Measurements from ENCODE around the gene TMEM14A.
"Not testable (repeated sequence)": the region's sequence is repeated elsewhere in the genome, so short reads cannot be mapped to it uniquely, and the experiment has no call there.

TMEM14A gene

DNA sequence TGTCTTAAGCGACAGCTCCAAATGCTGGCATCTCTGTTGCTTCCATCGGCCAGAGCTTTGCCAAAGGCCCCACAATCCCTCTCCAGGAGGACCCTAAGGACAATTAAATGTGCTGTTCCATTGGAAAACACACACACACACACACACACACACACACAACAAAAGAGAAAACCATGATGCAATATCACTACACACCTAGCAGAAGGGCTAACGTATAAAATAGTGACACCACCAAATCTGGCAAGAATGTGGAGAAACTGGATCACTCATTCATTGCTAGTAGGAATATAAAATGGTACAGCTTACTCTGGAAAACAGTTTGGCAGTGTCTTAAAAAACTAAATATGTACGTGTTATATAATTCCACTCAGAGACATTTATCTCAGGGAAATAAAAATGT, 13.0 kb upstream of the TMEM14A start:
- DNase-seq (ENCODE audit: low spot score), result no peak

DNA sequence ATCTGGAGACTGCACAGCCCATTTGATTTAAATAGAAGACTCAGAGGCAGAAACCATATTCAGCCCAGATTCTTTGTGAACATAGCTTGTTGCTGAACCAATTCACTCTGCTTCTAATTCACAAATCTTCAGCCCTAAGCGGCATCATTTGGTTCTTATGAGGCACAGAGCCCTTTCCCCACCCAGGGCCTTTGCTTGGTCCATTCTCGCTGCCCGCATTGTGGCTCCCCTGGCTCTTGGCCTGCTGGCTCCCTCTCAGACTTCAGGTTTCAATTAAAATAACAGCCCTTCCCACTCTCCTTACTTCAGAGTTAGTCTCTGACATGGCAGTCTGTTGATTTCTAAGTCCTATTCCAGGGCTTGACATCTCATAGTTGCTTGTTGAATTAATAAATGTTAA, 9.4 kb upstream of the TMEM14A start:
- no peak for DNase-seq (ENCODE audit: low spot score)

DNA sequence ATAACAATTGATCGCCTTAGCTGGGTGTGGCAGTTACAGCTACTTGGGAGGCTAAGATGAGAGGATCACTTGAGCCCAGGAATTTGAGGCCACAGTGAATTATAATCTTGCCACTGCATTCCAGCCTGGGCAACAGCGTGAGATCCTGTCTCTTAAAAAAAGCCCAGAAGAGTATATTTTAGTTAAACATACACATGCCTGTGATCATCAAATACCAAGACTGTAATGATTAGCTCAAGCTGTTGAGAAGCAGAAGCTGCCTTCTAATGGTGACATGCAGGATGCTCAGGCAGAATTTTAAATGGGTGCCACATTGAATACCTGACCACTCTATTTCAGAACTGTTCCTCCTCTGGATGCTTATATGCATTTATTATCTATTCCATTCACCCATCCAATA, 8.9 kb upstream of the TMEM14A start:
- DNase-seq (ENCODE audit: low spot score), result no peak

DNA sequence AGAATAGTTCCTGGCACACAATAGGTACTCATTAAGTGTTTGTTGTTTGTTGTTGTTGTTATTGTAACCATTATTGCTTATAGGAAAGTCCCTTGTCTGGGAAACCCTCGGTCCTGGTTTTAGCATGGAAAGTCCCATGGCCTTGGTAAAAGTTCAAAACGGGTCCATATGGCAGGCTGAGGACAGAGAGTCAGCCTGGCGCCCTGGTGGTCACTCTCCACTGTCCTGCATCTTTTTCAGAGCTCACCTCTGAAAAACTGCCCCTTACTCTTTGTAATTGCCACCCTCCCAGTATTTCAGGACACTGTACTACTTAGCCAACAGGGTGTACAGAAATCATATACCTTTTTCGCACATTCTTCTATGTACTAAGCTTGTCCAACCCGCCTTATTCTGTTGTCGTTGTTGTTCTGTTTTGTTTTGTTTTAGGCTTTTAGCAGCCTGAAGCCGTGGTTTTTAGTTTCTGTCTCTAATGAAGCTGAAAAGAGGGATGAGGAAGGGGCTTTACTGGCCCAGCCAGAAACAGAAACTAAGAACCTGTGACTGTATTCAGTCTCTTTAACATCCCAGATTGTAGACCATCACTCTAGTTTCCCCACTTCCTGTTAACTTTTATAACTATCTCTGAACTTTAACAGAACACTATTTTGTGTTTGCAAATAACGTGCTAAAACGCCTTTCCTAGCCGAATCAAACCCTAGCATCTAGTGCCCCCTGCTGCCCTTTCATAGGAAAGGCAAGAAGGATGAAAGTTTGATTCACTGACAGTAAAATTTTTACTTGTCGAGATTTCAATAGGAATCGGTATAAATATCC, 7.6 kb upstream of the TMEM14A start:
- peak; percentile 51 for DNase-seq (ENCODE audit: low spot score)

DNA sequence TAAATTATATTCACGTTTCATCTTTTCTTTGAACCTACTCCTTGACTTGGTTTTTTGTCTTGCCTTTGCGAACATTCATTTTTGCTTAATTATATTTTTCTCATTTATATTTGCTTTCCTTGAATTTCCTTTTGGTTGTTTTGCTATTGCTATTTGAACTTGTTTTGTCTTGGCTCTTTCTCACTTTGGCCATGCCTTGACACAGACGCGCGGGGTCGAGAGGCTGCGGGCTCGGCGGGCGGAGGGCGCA, 7.1 kb upstream of the TMEM14A start:
- no peak for DNase-seq (ENCODE audit: low spot score)

DNA sequence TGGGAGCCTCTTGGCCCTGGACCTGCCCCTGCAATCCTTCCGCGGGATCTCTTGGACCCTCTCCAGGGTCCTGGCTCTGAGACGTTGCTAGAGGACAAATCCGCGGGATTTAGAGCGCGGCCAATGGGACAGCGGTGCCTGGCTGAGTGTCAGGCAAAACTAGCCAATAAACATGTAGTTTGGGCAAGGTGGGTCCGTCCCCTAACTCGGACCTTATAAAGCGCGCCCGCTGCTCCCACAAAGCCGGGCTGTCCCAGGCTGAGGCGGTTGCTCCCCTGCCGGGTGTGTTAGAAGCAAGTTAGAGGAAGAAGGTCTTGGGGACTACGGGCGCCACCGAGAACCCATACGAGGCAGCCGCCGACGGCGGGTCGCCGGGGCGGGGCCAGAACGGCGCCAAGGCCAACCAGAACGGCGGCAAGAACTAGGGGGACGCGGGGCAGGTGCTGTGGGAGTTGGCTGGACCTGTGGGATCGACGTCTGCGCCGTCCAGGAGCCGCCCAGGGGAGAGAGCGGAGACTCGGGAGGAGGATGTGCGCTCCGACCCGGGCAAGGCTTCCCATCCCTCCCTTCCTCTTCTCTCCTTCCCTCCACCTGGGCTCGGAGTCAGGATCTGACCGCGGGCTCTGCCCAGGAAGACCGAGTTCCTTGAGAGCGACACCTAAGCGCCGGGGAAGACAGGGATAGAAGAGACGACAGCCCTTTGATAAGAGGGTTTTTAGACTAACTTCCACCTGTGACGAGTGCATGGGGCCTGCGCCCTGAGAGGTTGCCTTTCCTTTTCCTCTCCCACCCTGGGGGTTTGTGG, 6.5 kb upstream of the TMEM14A start:
- peak; percentile 87 for DNase-seq (ENCODE audit: low spot score)

DNA sequence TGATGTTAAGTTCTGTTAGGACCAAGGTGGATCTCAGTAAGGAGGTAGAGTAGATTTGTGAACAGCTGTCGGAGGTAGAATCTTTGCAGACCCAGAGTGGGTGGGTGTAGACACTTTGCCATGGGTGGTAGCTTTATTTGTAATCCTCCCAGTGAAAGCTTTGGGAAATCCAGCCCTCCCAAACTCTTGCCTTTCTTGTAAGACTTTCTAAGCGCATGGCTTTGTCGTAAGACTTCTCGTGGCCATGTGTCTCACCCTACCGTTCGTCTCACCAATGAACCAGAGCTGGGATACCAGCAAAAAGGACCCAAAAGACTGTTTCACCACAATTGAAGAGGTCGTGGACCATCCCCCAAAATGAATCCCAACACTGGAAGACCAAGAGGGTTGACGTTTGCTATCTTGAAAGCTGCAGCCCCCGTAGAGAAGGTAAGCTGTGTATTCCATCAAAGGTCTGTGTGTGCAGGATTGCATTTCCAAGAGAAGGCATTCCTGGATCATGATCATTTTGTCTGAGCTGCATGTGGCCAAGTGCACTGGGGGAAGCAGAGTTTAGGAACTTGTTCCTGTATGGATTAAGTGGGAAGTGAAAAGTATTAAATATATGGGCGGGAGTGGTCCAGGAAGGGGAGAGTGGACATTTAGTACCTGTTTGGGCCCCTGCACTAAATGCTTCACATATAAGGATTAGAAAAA, 5.8 kb upstream of the TMEM14A start:
- DNase-seq (ENCODE audit: low spot score), result no peak

DNA sequence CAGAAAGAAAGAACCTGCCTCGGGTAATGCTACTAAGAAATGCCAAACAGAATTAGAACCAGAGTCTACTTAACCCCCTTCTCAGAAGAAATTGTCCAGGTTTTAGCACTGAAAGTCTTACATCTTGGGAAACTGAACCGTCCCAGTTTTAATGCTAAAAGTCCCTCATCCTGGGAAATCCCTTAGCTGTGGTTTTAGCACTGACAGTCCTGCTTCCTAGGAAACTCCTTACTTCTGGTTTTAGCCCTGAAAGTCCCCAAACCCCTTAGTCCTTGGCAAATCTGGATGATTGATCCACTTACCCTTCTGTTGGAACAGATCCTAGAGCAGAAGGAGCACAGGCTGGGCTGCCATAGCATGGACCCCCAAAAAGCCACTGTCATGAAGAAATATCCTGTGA, 4.8 kb upstream of the TMEM14A start:
- no peak for DNase-seq (ENCODE audit: low spot score)

DNA sequence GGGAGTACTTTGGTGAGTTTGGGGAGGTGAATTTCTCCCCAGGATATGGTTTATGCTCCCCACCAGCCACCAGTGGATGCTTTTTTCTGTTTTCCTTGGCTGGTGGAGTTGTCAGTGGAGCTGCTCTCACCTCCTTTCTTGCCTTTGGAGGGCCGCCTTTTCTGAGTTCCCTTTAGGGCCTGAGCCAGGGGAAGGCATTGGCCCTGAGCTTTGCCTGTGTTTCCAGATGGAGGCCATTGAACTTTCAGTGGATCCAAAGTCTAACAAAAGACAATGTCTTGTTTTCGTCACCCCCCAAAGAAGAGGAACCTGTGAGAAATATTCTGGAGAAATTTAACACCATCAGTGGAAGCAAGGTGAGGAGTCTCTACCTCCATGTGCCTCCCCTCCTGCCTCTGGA, 4.4 kb upstream of the TMEM14A start:
- no peak for DNase-seq (ENCODE audit: low spot score)

DNA sequence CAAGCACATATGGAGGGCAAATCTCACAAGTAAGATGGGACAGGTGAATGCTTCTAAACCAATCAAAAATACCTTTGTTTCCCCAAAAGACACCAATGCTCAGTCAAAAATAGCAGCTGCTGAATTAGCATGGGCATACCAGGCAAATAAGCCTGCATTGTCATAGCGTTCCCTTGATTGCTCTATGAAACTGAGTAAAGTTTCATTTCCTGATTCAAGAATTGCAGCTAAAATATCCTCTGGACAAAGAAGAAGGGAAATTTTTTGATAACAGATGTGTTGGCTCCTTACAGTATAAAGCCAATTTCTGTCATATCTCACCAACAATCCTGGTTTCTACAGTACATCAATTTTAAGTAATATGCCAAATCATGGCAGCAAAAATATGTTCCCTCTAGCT, 3.3 kb upstream of the TMEM14A start:
- DNase-seq (ENCODE audit: low spot score), result no peak

DNA sequence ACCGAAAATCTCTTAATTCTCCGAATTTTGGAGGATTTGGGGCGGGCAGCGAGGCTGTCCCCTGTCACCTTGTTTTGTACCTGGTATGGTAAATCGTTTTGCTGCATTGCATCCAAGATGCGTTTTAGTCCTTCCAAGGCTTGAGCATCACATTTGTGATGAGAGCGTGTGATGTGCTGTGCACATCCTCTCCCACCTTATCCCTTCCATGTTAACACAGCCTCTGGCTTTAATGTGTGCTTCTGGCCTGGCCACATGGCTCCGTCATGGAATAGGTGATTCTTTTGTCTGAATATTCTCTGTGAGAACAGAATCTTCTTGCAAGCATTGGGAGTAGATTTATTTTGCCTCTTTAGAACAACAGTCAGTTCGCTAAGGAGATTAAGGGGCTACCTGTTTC, 763 bp downstream of the TMEM14A start:
- DNase-seq (ENCODE audit: low spot score), result no peak

DNA sequence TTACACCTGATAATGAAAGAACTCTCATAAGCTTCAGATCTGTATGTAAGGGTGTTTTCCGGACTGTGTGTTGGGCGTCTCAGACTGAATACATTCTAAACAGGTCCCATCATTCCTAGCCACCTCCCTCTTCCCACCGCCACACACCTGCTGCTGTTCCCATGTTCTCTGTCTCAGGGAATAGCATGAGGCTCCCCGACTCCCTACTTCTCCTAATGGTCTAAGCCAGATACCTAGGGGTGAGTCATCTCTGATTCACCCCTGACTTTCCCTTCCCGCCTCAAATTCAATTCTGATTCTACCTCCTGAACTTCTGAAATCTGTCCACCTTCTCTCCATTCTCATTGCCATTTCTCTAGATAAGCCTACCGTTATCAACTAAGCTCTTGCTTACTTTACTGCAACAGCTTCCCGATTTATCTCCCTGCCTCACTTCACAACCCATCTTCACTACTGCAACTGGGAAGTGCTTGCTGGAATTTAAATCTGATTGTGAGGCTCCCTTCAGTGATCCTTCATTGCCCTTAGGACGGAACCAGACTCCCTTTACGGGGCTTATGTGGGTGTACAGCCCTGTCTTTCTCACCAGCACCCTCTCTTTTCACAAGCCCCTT, 1.6 kb downstream of the TMEM14A start:
- DNase-seq (ENCODE audit: low spot score), result no peak

DNA sequence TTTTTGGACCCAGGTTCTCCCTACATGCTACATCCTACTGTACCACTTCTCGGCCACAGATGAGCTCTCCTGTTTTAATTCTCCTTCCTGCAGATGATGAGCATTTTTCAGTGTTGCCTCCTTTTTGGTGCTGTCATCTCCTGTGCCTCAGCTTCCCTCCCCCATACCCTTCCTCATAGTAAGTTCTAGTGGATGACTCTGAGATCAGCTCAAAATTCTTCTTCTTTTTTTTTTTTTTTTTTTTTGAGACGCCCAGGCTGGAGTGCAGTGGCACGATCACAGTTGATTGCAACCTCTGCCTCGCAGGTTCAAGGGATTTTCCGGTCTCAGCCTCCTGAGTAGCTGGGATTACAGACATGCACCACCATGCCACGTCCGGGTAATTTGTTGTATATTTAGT, 3.8 kb downstream of the TMEM14A start:
- DNase-seq (ENCODE audit: low spot score), result no peak

DNA sequence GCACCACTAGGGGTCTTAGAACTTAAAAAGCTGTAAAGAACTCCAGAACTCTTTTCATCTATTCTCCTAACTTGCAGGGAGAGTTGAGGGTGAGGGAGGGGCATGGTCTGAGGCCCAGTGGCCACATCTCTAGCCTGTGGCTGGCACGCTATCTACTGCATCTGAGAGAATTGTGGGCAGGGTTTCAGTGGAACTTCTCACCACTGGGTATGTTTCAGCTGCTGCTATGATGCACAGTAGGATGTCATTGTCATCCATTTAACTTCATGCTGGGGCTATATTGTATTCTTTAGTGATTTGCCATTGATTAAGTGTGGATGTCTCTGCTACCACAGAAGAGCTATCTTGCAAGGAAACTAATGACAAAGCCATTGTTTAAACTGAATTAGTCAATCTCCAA, 4.5 kb downstream of the TMEM14A start:
- DNase-seq (ENCODE audit: low spot score), result no peak

DNA sequence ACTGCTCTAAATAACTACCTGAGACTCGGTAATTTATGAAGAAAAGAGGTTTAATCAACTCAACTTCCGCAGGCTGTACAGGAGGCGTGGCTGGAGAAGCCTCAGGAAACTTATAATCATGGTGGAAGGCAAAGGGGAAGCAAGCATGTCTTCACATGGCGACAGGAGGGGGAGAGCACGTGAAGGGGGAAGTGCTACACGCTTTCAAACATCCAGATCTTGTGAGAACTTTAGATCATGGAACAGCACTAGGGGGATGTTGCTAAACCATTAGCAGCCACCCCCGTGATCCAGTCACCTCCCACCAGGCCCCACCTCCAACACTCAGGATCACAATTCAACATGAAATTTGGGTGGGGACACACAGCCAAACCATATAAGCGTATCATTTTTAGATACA, 5.7 kb downstream of the TMEM14A start:
- not testable (repeated sequence) for DNase-seq (ENCODE audit: low spot score)

DNA sequence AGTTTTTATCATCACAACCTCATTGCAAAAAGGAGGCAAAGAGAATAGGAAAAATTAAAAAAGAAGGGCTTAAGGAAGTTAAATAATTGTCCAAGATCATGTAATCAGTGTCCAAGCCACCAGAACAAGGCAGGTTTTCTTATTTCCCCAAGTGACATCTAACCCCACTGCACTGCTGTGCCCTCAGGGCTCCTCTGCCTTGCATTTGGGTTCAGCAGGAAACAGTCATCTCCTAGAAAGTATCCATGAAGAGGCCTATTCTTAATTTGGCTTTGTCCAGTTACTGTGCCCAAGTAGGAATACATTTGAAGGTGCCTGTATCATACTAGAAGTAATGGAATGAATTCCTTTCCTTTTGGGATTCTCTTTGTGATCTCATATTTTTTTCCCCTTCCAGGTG, 10.5 kb downstream of the TMEM14A start:
- DNase-seq (ENCODE audit: low spot score), result no peak

DNA sequence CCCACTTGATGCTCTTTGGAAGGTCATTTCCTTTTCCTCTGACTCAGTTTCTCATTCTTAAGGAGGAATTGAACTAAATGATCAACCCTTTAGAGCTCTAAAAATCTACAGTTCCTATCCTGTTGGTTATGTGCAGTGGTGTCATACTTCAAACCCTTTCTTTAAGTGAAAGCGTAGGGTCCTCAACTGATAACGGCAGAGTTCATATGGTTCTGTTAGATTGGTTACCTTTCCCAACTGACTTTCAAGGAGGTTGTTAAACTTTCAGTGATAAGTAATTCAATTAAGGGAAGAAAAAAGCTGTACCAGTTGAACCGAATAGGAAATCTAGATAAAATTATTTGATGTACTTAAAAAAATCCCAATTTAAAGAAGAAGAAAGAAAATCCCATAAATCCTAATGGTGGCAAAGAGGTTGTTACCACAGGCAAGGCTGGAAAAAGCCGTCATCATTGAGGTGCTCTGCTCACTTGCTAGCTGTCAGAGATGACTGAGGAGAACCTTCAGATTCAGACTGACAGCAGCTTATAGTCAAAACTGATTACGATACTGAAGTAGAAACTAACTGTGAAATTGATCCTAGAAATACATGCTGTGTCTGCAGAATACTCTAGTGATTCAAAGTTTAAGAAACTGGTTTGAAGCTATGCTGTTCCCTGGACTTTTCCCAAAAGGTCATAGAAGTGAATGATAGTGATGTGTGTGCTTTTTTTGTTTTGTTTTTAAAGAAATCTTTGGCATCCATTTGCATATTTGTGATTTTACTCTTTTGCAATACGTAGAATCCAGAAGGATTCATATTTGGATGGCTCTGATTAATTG, 16.2 kb downstream of the TMEM14A start:
- DNase-seq (ENCODE audit: low spot score), result no peak

DNA sequence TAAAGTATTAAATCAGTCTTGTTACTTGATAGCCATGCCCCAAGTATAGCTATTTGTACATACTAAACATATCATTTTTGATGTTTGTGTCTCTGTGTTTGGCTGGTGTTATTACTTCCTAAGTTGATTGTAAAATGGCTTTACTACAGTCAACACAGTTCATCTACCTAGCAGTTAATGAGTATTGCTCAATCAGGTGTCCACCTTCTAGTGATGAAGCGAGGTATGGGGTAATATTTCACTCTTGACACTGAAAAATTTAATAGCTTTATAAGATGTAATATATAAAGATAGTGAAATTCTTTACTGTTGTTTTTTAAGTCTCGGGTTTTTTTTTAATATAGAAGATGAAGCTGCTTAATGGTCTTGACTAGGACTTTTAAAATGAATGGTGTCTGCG, 18.9 kb downstream of the TMEM14A start:
- no peak for DNase-seq (ENCODE audit: low spot score)

DNA sequence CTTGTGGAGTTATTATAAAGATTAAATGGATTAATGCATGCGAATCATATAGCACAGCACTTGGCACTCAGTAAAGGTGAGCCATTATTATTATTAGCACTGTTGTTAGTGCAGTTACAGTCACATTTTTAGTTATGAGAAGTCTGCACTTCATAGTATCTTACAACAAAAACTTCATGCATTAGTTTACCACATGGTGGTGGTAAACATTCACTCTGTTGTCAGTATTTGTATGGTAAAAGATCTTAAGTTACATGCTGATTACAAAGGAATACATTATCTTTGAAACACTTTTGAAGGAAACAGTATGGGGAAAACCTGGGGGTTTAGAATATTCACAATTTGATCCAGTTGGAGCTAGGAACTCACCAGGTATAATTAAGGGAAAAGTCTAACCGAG, 20.8 kb downstream of the TMEM14A start:
- DNase-seq (ENCODE audit: low spot score), result no peak

DNA sequence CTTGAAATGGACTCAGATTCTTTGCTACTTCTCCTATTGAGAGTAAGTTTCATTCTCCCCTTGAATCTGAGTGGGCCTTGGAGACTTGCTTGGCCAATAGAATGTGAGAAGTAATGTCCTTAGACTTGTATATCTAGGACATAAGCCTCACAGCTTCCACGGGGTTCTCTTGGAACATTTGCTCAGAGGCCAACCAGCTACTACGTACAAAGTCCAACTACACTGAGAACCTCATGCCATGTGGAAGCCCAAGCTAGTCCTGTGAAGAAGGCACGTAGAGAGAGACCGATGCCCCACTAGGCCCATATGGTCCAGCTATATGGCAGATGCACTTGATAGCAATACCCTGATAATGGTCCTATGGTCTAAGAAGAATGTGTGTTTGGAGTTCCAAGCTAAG, 22.9 kb downstream of the TMEM14A start:
- DNase-seq (ENCODE audit: low spot score), result no peak

DNA sequence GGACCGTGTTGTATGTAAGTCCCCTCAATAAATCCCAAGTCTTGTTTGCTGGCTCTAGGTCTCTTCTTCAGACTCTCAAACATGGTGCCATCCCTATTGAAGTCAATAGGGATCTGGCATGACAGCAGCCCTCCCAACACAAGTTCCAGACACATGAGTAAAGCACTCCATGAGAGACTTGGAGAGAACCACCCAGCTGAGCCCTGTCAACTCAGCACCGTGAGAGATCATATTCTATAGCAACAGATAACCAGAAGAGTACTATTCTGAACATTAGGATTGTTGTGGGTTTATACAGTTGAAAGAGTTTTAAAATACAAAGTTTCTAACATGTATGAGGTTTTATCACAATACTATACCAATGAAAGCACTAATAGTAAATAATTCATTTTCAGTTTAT, 23.5 kb downstream of the TMEM14A start:
- DNase-seq (ENCODE audit: low spot score), result no peak

DNA sequence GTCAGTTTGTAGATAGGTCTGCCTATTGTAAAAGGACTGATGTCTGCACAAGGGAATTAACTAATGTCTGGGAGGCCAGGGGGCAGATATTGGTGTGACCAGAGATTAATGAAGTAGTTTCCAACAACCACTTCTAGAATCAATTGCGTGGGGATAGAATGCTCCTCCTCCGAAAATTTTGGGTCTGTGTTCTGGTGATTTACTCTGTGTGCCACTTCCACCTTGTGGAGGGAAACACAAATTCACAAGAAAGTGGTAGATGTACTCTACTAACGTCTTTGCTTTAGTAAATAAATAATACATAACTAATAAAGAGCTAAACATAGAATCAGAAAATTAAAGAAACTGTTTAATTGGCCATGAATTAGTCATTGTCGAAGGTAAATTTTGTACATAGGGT, 25.5 kb downstream of the TMEM14A start:
- DNase-seq (ENCODE audit: low spot score), result no peak

Data from HuH-7.5 (cell line).